Loucy (cell line): Measurements from ENCODE around the gene AMOTL1.

Source experiments
- H2AFZ ChIP-seq: fragments of 200-600 bp; sonication (generic); 2 replicates; pipeline ENCODE4 v1.6.0; 2016; ENCODE audit warnings: antibody characterized with exemption, mild to moderate bottlenecking, low read length, moderate library complexity
- H3F3A ChIP-seq: fragments of 200-600 bp; 2 replicates; pipeline ENCODE4 v1.6.0; 2016; ENCODE audit warnings: antibody characterized with exemption, low read depth, mild to moderate bottlenecking
- H3K27me3 ChIP-seq: fragments of 200-600 bp; sonication (generic); 2 replicates; pipeline ENCODE4 v1.6.1; 2014; ENCODE audit warnings: low read length, mild to moderate bottlenecking; ENCODE audit not compliant: insufficient read depth, poor library complexity, severe bottlenecking
- H3K36me3 ChIP-seq: fragments of 200-600 bp; sonication (generic); 2 replicates; pipeline ENCODE4 v1.6.1; 2016; ENCODE audit warnings: low read length; ENCODE audit not compliant: insufficient read depth
- H3K4me1 ChIP-seq: fragments of 200-600 bp; sonication (generic); 2 replicates; pipeline ENCODE4 v1.5.1; 2014; ENCODE audit warnings: low read length, mild to moderate bottlenecking; ENCODE audit not compliant: insufficient read depth, poor library complexity, severe bottlenecking
- H3K4me2 ChIP-seq: fragments of 200-600 bp; sonication (generic); 2 replicates; pipeline ENCODE4 v1.6.0; 2014; ENCODE audit warnings: antibody characterized with exemption, low read length, low read depth, mild to moderate bottlenecking; ENCODE audit not compliant: poor library complexity, severe bottlenecking
- H3K4me3 ChIP-seq: fragments of 200-600 bp; sonication (generic); 2 replicates; pipeline ENCODE4 v1.5.1; 2014; ENCODE audit warnings: low read length, mild to moderate bottlenecking, mixed read lengths; ENCODE audit not compliant: poor library complexity, severe bottlenecking
- H3K79me2 ChIP-seq: fragments of 200-600 bp; sonication (generic); 2 replicates; pipeline ENCODE4 v1.6.1; 2014; ENCODE audit warnings: low read length; ENCODE audit not compliant: insufficient read depth
- H3K9ac ChIP-seq: fragments of 200-600 bp; sonication (generic); 2 replicates; pipeline ENCODE4 v1.6.0; 2014; ENCODE audit warnings: mild to moderate bottlenecking, low read depth, low read length, moderate library complexity; ENCODE audit not compliant: poor library complexity, severe bottlenecking
- H3K9me2 ChIP-seq: fragments of 200-600 bp; sonication (generic); replicated peaks from 2 replicates; pipeline ENCODE4 v1.6.1; 2016; ENCODE audit warnings: low read depth, low read length, mixed read lengths
- H3K9me3 ChIP-seq: fragments of 200-600 bp; sonication (generic); 2 replicates; pipeline ENCODE4 v1.6.1; 2014; ENCODE audit warnings: mild to moderate bottlenecking, antibody characterized with exemption, low read length, low read depth; ENCODE audit not compliant: insufficient read depth
- H4K20me1 ChIP-seq: fragments of 200-600 bp; sonication (generic); 2 replicates; pipeline ENCODE4 v1.6.0; 2014; ENCODE audit warnings: antibody characterized with exemption, low read length, mild to moderate bottlenecking; ENCODE audit not compliant: insufficient read depth, poor library complexity, severe bottlenecking
- CTCF ChIP-seq: fragments of 200-600 bp; sonication (generic); conservative IDR thresholded peaks from 2 replicates; pipeline ENCODE4 v1.5.1; 2014; ENCODE audit warnings: mild to moderate bottlenecking, antibody characterized with exemption, low read length
- EZH2phosphoT487 ChIP-seq: fragments of 200-600 bp; IDR thresholded peaks from 2 replicates; pipeline ENCODE4 v1.6.1; 2018; ENCODE audit warnings: antibody characterized with exemption, mild to moderate bottlenecking, moderate library complexity, borderline replicate concordance

AMOTL1 gene

GRCh38 chr11:94877443-94878200 lies 109.5 kb downstream of the AMOTL1 start:
- Histone ChIP-seq H3F3A (no peaks in the 10 kb centered on the region), H3K4me2 (peak overlapping the region; percentile 69), H3K79me2 (no peaks in the 10 kb centered on the region), H3K27me3 (no peaks in the 10 kb centered on the region), H3K9ac (no peak overlapping the region), H3K36me3 (peaks cover 4% of the 10 kb centered on the region; the same call in 1 of the 2 replicates), H3K9me2 (no peaks in the 10 kb centered on the region), H3K4me1 (peaks cover 16% of the 10 kb centered on the region), H2AFZ (no peak overlapping the region), H4K20me1 (no peaks in the 10 kb centered on the region), H3K4me3 (no peak overlapping the region), H3K9me3 (no peaks in the 10 kb centered on the region)
- TF ChIP-seq EZH2phosphoT487: no peak
- TF ChIP-seq CTCF: no peak

- TF ChIP-seq EZH2phosphoT487: no peak
- no peak for TF ChIP-seq CTCF
- no peaks in the 10 kb centered on the region for H3F3A ChIP-seq
Observed at GRCh38 chr11:94879006-94879405, 110.8 kb downstream of the AMOTL1 start.

GRCh38 chr11:94880216-94880615 lies 112.1 kb downstream of the AMOTL1 start:
- Histone ChIP-seq H3K4me2 (no peak overlapping the region), H3K27me3 (no peaks in the 10 kb centered on the region), H3K4me1 (peaks cover 37% of the 10 kb centered on the region), H3K9me3 (no peaks in the 10 kb centered on the region), H3K9ac (no peak overlapping the region), H4K20me1 (no peaks in the 10 kb centered on the region), H2AFZ (no peak overlapping the region), H3F3A (no peaks in the 10 kb centered on the region), H3K9me2 (no peaks in the 10 kb centered on the region), H3K79me2 (no peaks in the 10 kb centered on the region), H3K36me3 (no peaks in the 10 kb centered on the region; the same call in 1 of the 2 replicates), H3K4me3 (no peak overlapping the region)
- TF ChIP-seq CTCF (no peak), EZH2phosphoT487 (no peak)

More at GRCh38 chr11:94879006-94879405, 110.8 kb downstream of the AMOTL1 start:
- Histone ChIP-seq H3K79me2 (no peaks in the 10 kb centered on the region), H3K9ac (no peak overlapping the region), H3K9me3 (no peaks in the 10 kb centered on the region), H3K4me3 (no peak overlapping the region), H3K36me3 (no peaks in the 10 kb centered on the region; the same call in 1 of the 2 replicates), H3K9me2 (no peaks in the 10 kb centered on the region), H3K4me1 (peaks cover 25% of the 10 kb centered on the region), H3K27me3 (no peaks in the 10 kb centered on the region), H3K4me2 (no peak overlapping the region), H4K20me1 (no peaks in the 10 kb centered on the region), H2AFZ (no peak overlapping the region)
